OCI-M2 (cell line): ENCODE measurements around the gene LTBP1.

Source experiments
- DNase-seq: peaks from one replicate; lab custom pipeline; 2025; ENCODE audit not compliant: unreplicated experiment; lab: John Stamatoyannopoulos, UW

LTBP1 gene

GRCh38 chr2:33002863-33003262 is 56.1 kb downstream of the LTBP1 start:
- DNase-seq: no peak

- DNase-seq: no peak
Measured at GRCh38 chr2:33005057-33005456, 58.3 kb downstream of the LTBP1 start.

GRCh38 chr2:33008716-33009115 is 62.0 kb downstream of the LTBP1 start:
- DNase-seq: no peak

- no peak for DNase-seq
Measured at GRCh38 chr2:33009249-33009648, 62.5 kb downstream of the LTBP1 start.

GRCh38 chr2:33011373-33011772 is 64.6 kb downstream of the LTBP1 start:
- DNase-seq: no peak

- DNase-seq: no peak
Measured at GRCh38 chr2:33011941-33012340, 65.2 kb downstream of the LTBP1 start.

- DNase-seq: no peak
Measured at GRCh38 chr2:33013684-33014110, 66.9 kb downstream of the LTBP1 start.

- DNase-seq: no peak
Measured at GRCh38 chr2:33014268-33014667, 67.5 kb downstream of the LTBP1 start.

- DNase-seq: no peak
Measured at GRCh38 chr2:33015421-33016142, 68.8 kb downstream of the LTBP1 start.

GRCh38 chr2:33018271-33018670 is 71.5 kb downstream of the LTBP1 start:
- no peak for DNase-seq

- no peak for DNase-seq
Measured at GRCh38 chr2:33019796-33020195, 73.0 kb downstream of the LTBP1 start.

- DNase-seq: no peak
Measured at GRCh38 chr2:33020883-33021282, 74.1 kb downstream of the LTBP1 start.

- no peak for DNase-seq
Measured at GRCh38 chr2:33021542-33022227, 74.9 kb downstream of the LTBP1 start.

- no peak for DNase-seq
Measured at GRCh38 chr2:33022395-33022985, 75.7 kb downstream of the LTBP1 start.

- peak; percentile 44 for DNase-seq
Measured at GRCh38 chr2:33022989-33023727, 76.4 kb downstream of the LTBP1 start.

- DNase-seq: no peak
Measured at GRCh38 chr2:33023728-33024500, 77.2 kb downstream of the LTBP1 start.

GRCh38 chr2:33024758-33025157 is 78.0 kb downstream of the LTBP1 start:
- DNase-seq: no peak

GRCh38 chr2:33029459-33029858 is 82.7 kb downstream of the LTBP1 start:
- no peak for DNase-seq

- no peak for DNase-seq
Measured at GRCh38 chr2:33029926-33030325, 83.2 kb downstream of the LTBP1 start.

- DNase-seq: no peak
Measured at GRCh38 chr2:33030326-33030725, 83.6 kb downstream of the LTBP1 start.

- DNase-seq: no peak
Measured at GRCh38 chr2:33032245-33032644, 85.5 kb downstream of the LTBP1 start.
